Loucy (cell line): ENCODE data around the gene TINCR.

Experiments used
- H2AFZ ChIP-seq: fragments of 200-600 bp; sonication (generic); 2 replicates; pipeline ENCODE4 v1.6.0; 2016; ENCODE audit warnings: antibody characterized with exemption, mild to moderate bottlenecking, low read length, moderate library complexity
- H3F3A ChIP-seq: fragments of 200-600 bp; 2 replicates; pipeline ENCODE4 v1.6.0; 2016; ENCODE audit warnings: antibody characterized with exemption, low read depth, mild to moderate bottlenecking
- H3K27me3 ChIP-seq: fragments of 200-600 bp; sonication (generic); 2 replicates; pipeline ENCODE4 v1.6.1; 2014; ENCODE audit warnings: low read length, mild to moderate bottlenecking; ENCODE audit not compliant: insufficient read depth, poor library complexity, severe bottlenecking
- H3K36me3 ChIP-seq: fragments of 200-600 bp; sonication (generic); 2 replicates; pipeline ENCODE4 v1.6.1; 2016; ENCODE audit warnings: low read length; ENCODE audit not compliant: insufficient read depth
- H3K4me1 ChIP-seq: fragments of 200-600 bp; sonication (generic); 2 replicates; pipeline ENCODE4 v1.5.1; 2014; ENCODE audit warnings: low read length, mild to moderate bottlenecking; ENCODE audit not compliant: insufficient read depth, poor library complexity, severe bottlenecking
- H3K4me2 ChIP-seq: fragments of 200-600 bp; sonication (generic); 2 replicates; pipeline ENCODE4 v1.6.0; 2014; ENCODE audit warnings: antibody characterized with exemption, low read length, low read depth, mild to moderate bottlenecking; ENCODE audit not compliant: poor library complexity, severe bottlenecking
- H3K4me3 ChIP-seq: fragments of 200-600 bp; sonication (generic); 2 replicates; pipeline ENCODE4 v1.5.1; 2014; ENCODE audit warnings: low read length, mild to moderate bottlenecking, mixed read lengths; ENCODE audit not compliant: poor library complexity, severe bottlenecking
- H3K79me2 ChIP-seq: fragments of 200-600 bp; sonication (generic); 2 replicates; pipeline ENCODE4 v1.6.1; 2014; ENCODE audit warnings: low read length; ENCODE audit not compliant: insufficient read depth
- H3K9ac ChIP-seq: fragments of 200-600 bp; sonication (generic); 2 replicates; pipeline ENCODE4 v1.6.0; 2014; ENCODE audit warnings: mild to moderate bottlenecking, low read depth, low read length, moderate library complexity; ENCODE audit not compliant: poor library complexity, severe bottlenecking
- H3K9me2 ChIP-seq: fragments of 200-600 bp; sonication (generic); replicated peaks from 2 replicates; pipeline ENCODE4 v1.6.1; 2016; ENCODE audit warnings: low read depth, low read length, mixed read lengths
- H3K9me3 ChIP-seq: fragments of 200-600 bp; sonication (generic); 2 replicates; pipeline ENCODE4 v1.6.1; 2014; ENCODE audit warnings: mild to moderate bottlenecking, antibody characterized with exemption, low read length, low read depth; ENCODE audit not compliant: insufficient read depth
- H4K20me1 ChIP-seq: fragments of 200-600 bp; sonication (generic); 2 replicates; pipeline ENCODE4 v1.6.0; 2014; ENCODE audit warnings: antibody characterized with exemption, low read length, mild to moderate bottlenecking; ENCODE audit not compliant: insufficient read depth, poor library complexity, severe bottlenecking
- CTCF ChIP-seq: fragments of 200-600 bp; sonication (generic); conservative IDR thresholded peaks from 2 replicates; pipeline ENCODE4 v1.5.1; 2014; ENCODE audit warnings: mild to moderate bottlenecking, antibody characterized with exemption, low read length
- EZH2phosphoT487 ChIP-seq: fragments of 200-600 bp; IDR thresholded peaks from 2 replicates; pipeline ENCODE4 v1.6.1; 2018; ENCODE audit warnings: antibody characterized with exemption, mild to moderate bottlenecking, moderate library complexity, borderline replicate concordance

The TINCR gene

GRCh38 chr19:5558101-5558621 is 9.6 kb downstream of the TINCR start:
- Histone ChIP-seq H3F3A (no peaks in the 10 kb centered on the region), H3K4me1 (no peaks in the 10 kb centered on the region), H3K36me3 (no peaks in the 10 kb centered on the region), H3K9me2 (no peaks in the 10 kb centered on the region), H3K9ac (no peak overlapping the region), H3K27me3 (no peaks in the 10 kb centered on the region), H3K79me2 (no peaks in the 10 kb centered on the region), H3K9me3 (no peaks in the 10 kb centered on the region; the same call in 1 of the 2 replicates), H2AFZ (no peak overlapping the region), H3K4me2 (no peak overlapping the region), H4K20me1 (no peaks in the 10 kb centered on the region), H3K4me3 (no peak overlapping the region)
- TF ChIP-seq EZH2phosphoT487: no peak
- no peak for TF ChIP-seq CTCF

- H4K20me1 ChIP-seq: no peaks in the 10 kb centered on the region
- no peaks in the 10 kb centered on the region for H3K36me3 ChIP-seq
- H3F3A ChIP-seq: no peaks in the 10 kb centered on the region
- no peaks in the 10 kb centered on the region for H3K27me3 ChIP-seq
- H3K9me2 ChIP-seq: no peaks in the 10 kb centered on the region
- no peaks in the 10 kb centered on the region for H3K79me2 ChIP-seq
- no peaks in the 10 kb centered on the region for H3K4me1 ChIP-seq
- no peak overlapping the region for H3K4me2 ChIP-seq
- H3K9me3 ChIP-seq: no peaks in the 10 kb centered on the region; the same call in 1 of the 2 replicates
- no peak overlapping the region for H2AFZ ChIP-seq
- H3K9ac ChIP-seq: no peak overlapping the region
- no peak overlapping the region for H3K4me3 ChIP-seq
- TF ChIP-seq EZH2phosphoT487 (no peak), CTCF (no peak)
Measured at GRCh38 chr19:5557691-5558090, 10.1 kb downstream of the TINCR start.

GRCh38 chr19:5554828-5555227 is 12.9 kb downstream of the TINCR start:
- Histone ChIP-seq H3K9ac (no peak overlapping the region), H2AFZ (no peak overlapping the region), H3K9me2 (no peaks in the 10 kb centered on the region), H3K4me1 (no peaks in the 10 kb centered on the region), H3K79me2 (no peaks in the 10 kb centered on the region), H3K9me3 (no peaks in the 10 kb centered on the region), H3K36me3 (no peaks in the 10 kb centered on the region), H3K4me2 (no peak overlapping the region), H3K4me3 (no peak overlapping the region), H3F3A (no peaks in the 10 kb centered on the region), H3K27me3 (no peaks in the 10 kb centered on the region), H4K20me1 (no peaks in the 10 kb centered on the region)
- TF ChIP-seq EZH2phosphoT487 (no peak), CTCF (no peak)
